GM23338 (cell line): ENCODE measurements around the gene TWSG1. TPM values are rescaled to one million over a fixed set of nuclear protein-coding genes. Genes with fewer than 3 reads are reported as not detected.

Experiments
- ATAC-seq: fragments of 200-7000 bp; cut with Tn5 transposase; 3 replicates; pipeline ENCODE4 v1.9.1; 2020
- DNase-seq: peaks from one replicate; pipeline ENCODE4 v3.0.0-alpha.2; 2015; ENCODE audit warnings: low spot score
- H2AFZ ChIP-seq: fragments of 200-600 bp; sonication (generic); 2 replicates; pipeline ENCODE4 v1.8.0; 2016; ENCODE audit warnings: antibody characterized with exemption, mild to moderate bottlenecking, moderate library complexity
- H3F3A ChIP-seq: fragments of 200-600 bp; sonication (generic); replicated peaks from 2 replicates; pipeline ENCODE4 v1.8.0; 2017; ENCODE audit warnings: antibody characterized with exemption, mixed run types, low read depth
- H3K27ac ChIP-seq: fragments of 200-600 bp; sonication (generic); 2 replicates; pipeline ENCODE4 v1.6.1; 2016; ENCODE audit warnings: low read depth
- H3K27me3 ChIP-seq: fragments of 200-600 bp; sonication (generic); 2 replicates; pipeline ENCODE4 v1.8.0; 2016; ENCODE audit warnings: mild to moderate bottlenecking, mixed run types, moderate library complexity; ENCODE audit not compliant: insufficient read depth
- H3K36me3 ChIP-seq: fragments of 200-600 bp; sonication (generic); 2 replicates; pipeline ENCODE4 v1.8.0; 2016; ENCODE audit warnings: mild to moderate bottlenecking; ENCODE audit not compliant: insufficient read depth
- H3K4me1 ChIP-seq: fragments of 200-600 bp; sonication (generic); 2 replicates; pipeline ENCODE4 v1.8.0; 2016; ENCODE audit warnings: mild to moderate bottlenecking, moderate library complexity; ENCODE audit not compliant: insufficient read depth
- H3K4me2 ChIP-seq: fragments of 200-600 bp; sonication (generic); 2 replicates; pipeline ENCODE4 v1.7.1; 2017; ENCODE audit warnings: mixed run types
- H3K4me3 ChIP-seq: fragments of 200-600 bp; sonication (generic); 2 replicates; pipeline ENCODE4 v1.6.1; 2016; ENCODE audit warnings: mixed run types
- H3K79me2 ChIP-seq: fragments of 200-600 bp; sonication (generic); replicated peaks from 2 replicates; pipeline ENCODE4 v1.8.0; 2017; ENCODE audit warnings: mild to moderate bottlenecking; ENCODE audit not compliant: insufficient read depth
- H3K9me2 ChIP-seq: fragments of 200-600 bp; sonication (generic); 2 replicates; pipeline ENCODE4 v1.8.0; 2017; ENCODE audit not compliant: insufficient read depth
- H4K20me1 ChIP-seq: fragments of 200-600 bp; sonication (generic); replicated peaks from 2 replicates; pipeline ENCODE4 v1.8.0; 2017; ENCODE audit warnings: mild to moderate bottlenecking; ENCODE audit not compliant: insufficient read depth
- H3K27ac Mint-ChIP-seq: 2 replicates; pipeline ENCODE4 v1.8.0; 2020; ENCODE audit warnings: inconsistent platforms, mild to moderate bottlenecking, moderate library complexity, mixed read lengths
- H3K27me3 Mint-ChIP-seq: 3 replicates; pipeline ENCODE4 v1.8.0; 2022; ENCODE audit warnings: low read depth, mild to moderate bottlenecking, moderate library complexity, mixed read lengths, inconsistent platforms; ENCODE audit not compliant: insufficient read depth, poor library complexity
- H3K36me3 Mint-ChIP-seq: 3 replicates; pipeline ENCODE4 v1.8.0; 2021; ENCODE audit warnings: low read depth, mild to moderate bottlenecking, inconsistent platforms, moderate library complexity, mixed read lengths
- H3K4me1 Mint-ChIP-seq: 3 replicates; pipeline ENCODE4 v1.8.0; 2020; ENCODE audit warnings: mild to moderate bottlenecking, inconsistent platforms, mixed read lengths
- H3K4me3 Mint-ChIP-seq: 3 replicates; pipeline ENCODE4 v1.8.0; 2021; ENCODE audit warnings: moderate library complexity, mild to moderate bottlenecking, inconsistent platforms, mixed read lengths
- H3K9me3 Mint-ChIP-seq: 3 replicates; pipeline ENCODE4 v1.8.0; 2020; ENCODE audit warnings: moderate library complexity, mild to moderate bottlenecking, inconsistent platforms, mixed read lengths
- CTCF ChIP-seq, 2 experiments: fragments of 200-600 bp in 1 of 2; sonication (generic) in 1 of 2; conservative IDR thresholded peaks; 2 replicates each; pipeline versions ENCODE4 v1.5.1 to v1.6.1; 2016 to 2017; ENCODE audit warnings: antibody characterized with exemption in 2 of 2, low read depth in 2 of 2, mild to moderate bottlenecking in 2 of 2, moderate library complexity in 1 of 2
- EZH2 ChIP-seq: fragments of 200-600 bp; sonication (generic); IDR thresholded peaks from one replicate; pipeline ENCODE4 v1.8.0; 2017; ENCODE audit warnings: antibody characterized with exemption, mild to moderate bottlenecking, low read depth; ENCODE audit not compliant: unreplicated experiment
- EZH2phosphoT487 ChIP-seq: fragments of 200-600 bp; sonication (generic); IDR thresholded peaks from one replicate; pipeline ENCODE4 v1.8.1; 2018; ENCODE audit warnings: antibody characterized with exemption; ENCODE audit not compliant: unreplicated experiment
- ZNF114 ChIP-seq: fragments of 250-450 bp; sonication (Bioruptor Pico); IDR thresholded peaks from 2 replicates; pipeline ENCODE4 v1.5.0; 2020; ENCODE audit warnings: mild to moderate bottlenecking, moderate library complexity
- ZNF331 ChIP-seq: fragments of 250-450 bp; sonication (Bioruptor Pico); IDR thresholded peaks from 2 replicates; pipeline ENCODE4 v1.5.0; 2020; ENCODE audit warnings: low read depth, mild to moderate bottlenecking, moderate library complexity
- polyA plus RNA-seq: library from polyadenylated mRNA; unstranded; fragments of >200 nt; fragmentation: Nextera tagmentation; extraction: Ambion mirVana; gene quantifications from 2 replicates; pipeline ENCODE4 v1.2.1, GENCODE V29; 2016
- total RNA-seq: library from RNA; depleted of rRNA; stranded (reverse); fragments of >200 nt; shearing (Covaris generic); gene quantifications from 2 replicates; pipeline ENCODE4 v1.2.3, GENCODE V29; 2014
- TF ChIP-seq, protein P1 (sequence below): IDR thresholded peaks from one replicate; pipeline ENCODE4 v1.6.1; 2018; ENCODE audit warnings: antibody characterized with exemption; ENCODE audit not compliant: unreplicated experiment

TWSG1 gene
- total and polyA plus RNA-seq, 2 experiments from 2014 or later = 11.5 to 29.1 TPM

DNA sequence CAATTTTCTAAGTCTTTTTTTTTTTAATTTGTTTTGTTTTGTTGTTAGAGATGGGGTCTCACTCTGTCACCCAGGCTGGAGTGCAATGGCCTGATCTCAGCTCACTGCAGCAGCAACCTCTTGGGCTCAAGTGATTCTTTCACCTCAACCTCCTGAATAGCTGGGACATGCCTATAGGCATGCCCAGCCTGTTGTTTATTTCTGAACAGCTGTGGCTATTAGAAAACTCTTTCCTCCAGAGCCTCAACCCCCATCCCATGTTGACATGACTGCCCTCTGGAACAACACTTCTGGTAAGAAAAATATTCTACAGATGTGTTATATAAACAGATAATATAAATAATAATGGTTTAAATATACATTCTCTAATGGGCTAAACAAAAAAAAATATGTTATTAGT lies 44.4 kb upstream of the TWSG1 start:
- TF ChIP-seq, protein P1, sequence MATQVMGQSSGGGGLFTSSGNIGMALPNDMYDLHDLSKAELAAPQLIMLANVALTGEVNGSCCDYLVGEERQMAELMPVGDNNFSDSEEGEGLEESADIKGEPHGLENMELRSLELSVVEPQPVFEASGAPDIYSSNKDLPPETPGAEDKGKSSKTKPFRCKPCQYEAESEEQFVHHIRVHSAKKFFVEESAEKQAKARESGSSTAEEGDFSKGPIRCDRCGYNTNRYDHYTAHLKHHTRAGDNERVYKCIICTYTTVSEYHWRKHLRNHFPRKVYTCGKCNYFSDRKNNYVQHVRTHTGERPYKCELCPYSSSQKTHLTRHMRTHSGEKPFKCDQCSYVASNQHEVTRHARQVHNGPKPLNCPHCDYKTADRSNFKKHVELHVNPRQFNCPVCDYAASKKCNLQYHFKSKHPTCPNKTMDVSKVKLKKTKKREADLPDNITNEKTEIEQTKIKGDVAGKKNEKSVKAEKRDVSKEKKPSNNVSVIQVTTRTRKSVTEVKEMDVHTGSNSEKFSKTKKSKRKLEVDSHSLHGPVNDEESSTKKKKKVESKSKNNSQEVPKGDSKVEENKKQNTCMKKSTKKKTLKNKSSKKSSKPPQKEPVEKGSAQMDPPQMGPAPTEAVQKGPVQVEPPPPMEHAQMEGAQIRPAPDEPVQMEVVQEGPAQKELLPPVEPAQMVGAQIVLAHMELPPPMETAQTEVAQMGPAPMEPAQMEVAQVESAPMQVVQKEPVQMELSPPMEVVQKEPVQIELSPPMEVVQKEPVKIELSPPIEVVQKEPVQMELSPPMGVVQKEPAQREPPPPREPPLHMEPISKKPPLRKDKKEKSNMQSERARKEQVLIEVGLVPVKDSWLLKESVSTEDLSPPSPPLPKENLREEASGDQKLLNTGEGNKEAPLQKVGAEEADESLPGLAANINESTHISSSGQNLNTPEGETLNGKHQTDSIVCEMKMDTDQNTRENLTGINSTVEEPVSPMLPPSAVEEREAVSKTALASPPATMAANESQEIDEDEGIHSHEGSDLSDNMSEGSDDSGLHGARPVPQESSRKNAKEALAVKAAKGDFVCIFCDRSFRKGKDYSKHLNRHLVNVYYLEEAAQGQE = no peak
- TF ChIP-seq CTCF (conservative IDR thresholded peaks at IDR 0.05; ENCODE audit: low read depth in 2 of 2) (no peak), ZNF114 (CRISPR knock-in tag) (no peak), ZNF331 (no peak), EZH2phosphoT487 (no peak), EZH2 (no peak)
- no peak for DNase-seq
- Histone ChIP-seq H3K4me2 (no peak overlapping the region), H3K27ac (no peak overlapping the region), H2AFZ (no peak overlapping the region), H4K20me1 (no peaks in the 10 kb centered on the region), H3K79me2 (no peaks in the 10 kb centered on the region), H3K4me3 (no peak overlapping the region), H3K4me1 (no peaks in the 10 kb centered on the region), H3K36me3 (peaks cover 14% of the 10 kb centered on the region), H3K27me3 (no peaks in the 10 kb centered on the region), H3K9me2 (0 out of 2 replicates have a peak, but pooled peaks cover 4% of the 10 kb centered on the region), H3F3A (no peaks in the 10 kb centered on the region)
- peaks cover 5% of the 10 kb centered on the region; the same call in 2 of the 3 replicates for H3K4me1 Mint-ChIP-seq
- no peak overlapping the region for H3K4me3 Mint-ChIP-seq
- H3K27me3 Mint-ChIP-seq = no peaks in the 10 kb centered on the region
- H3K27ac Mint-ChIP-seq = no peak overlapping the region
- H3K36me3 Mint-ChIP-seq = peaks cover 50% of the 10 kb centered on the region
- H3K9me3 Mint-ChIP-seq = peaks cover 60% of the 10 kb centered on the region
- ATAC-seq = no peak

- no peaks in the 10 kb centered on the region for H3K27me3 ChIP-seq
- no peaks in the 10 kb centered on the region for H3F3A ChIP-seq
- ATAC-seq (no peak), DNase-seq (no peak)
- H3K79me2 ChIP-seq = no peaks in the 10 kb centered on the region
- Mint-ChIP-seq H3K9me3 (peaks cover 73% of the 10 kb centered on the region), H3K27me3 (no peaks in the 10 kb centered on the region), H3K4me1 (no peaks in the 10 kb centered on the region; the same call in 2 of the 3 replicates), H3K27ac (no peak overlapping the region), H3K4me3 (no peak overlapping the region), H3K36me3 (peaks cover 56% of the 10 kb centered on the region)
- H3K4me3 ChIP-seq = no peak overlapping the region
- H3K27ac ChIP-seq = no peak overlapping the region
- no peak overlapping the region for H2AFZ ChIP-seq
- no peaks in the 10 kb centered on the region for H3K4me1 ChIP-seq
- no peaks in the 10 kb centered on the region for H4K20me1 ChIP-seq
- H3K9me2 ChIP-seq = 0 out of 2 replicates have a peak, but pooled peaks cover 4% of the 10 kb centered on the region
- H3K36me3 ChIP-seq = peaks cover 18% of the 10 kb centered on the region
- H3K4me2 ChIP-seq = no peak overlapping the region
- TF ChIP-seq CTCF (conservative IDR thresholded peaks at IDR 0.05; ENCODE audit: low read depth in 2 of 2) = no peak
- TF ChIP-seq, protein P1 = no peak
- no peak for TF ChIP-seq EZH2
- no peak for TF ChIP-seq ZNF114 (CRISPR knock-in tag)
- no peak for TF ChIP-seq EZH2phosphoT487
Observed at GRCh38 chr18:9292047-9292446, 42.5 kb upstream of the TWSG1 start.
